IPS-20b (cell line): ENCODE measurements around the gene FARS2.

ENCODE experiments used
- H3K27ac ChIP-seq: one replicate; pipeline ENCODE4 v1.5.1; 2013; ENCODE audit warnings: low read length
- H3K27me3 ChIP-seq: 2 replicates; pipeline ENCODE4 v1.6.1; 2013; ENCODE audit warnings: mild to moderate bottlenecking, low read length, inconsistent platforms; ENCODE audit not compliant: insufficient read depth
- H3K36me3 ChIP-seq: 2 replicates; pipeline ENCODE4 v1.6.1; 2013; ENCODE audit warnings: low read depth, mild to moderate bottlenecking, inconsistent platforms, low read length, moderate library complexity; ENCODE audit not compliant: insufficient read depth
- H3K4me1 ChIP-seq: 2 replicates; pipeline ENCODE4 v1.6.1; 2013; ENCODE audit warnings: mild to moderate bottlenecking, control low read depth, inconsistent platforms, low read length, moderate library complexity; ENCODE audit not compliant: insufficient read depth
- H3K4me3 ChIP-seq: 2 replicates; pipeline ENCODE4 v1.5.1; 2013; ENCODE audit warnings: mild to moderate bottlenecking, low read length, inconsistent platforms
- H3K9ac ChIP-seq: 2 replicates; pipeline ENCODE4 v1.6.1; 2013; ENCODE audit warnings: low read depth, mild to moderate bottlenecking, inconsistent platforms, low read length, moderate library complexity
- H3K9me3 ChIP-seq: 2 replicates; pipeline ENCODE4 v1.6.1; 2013; ENCODE audit warnings: mild to moderate bottlenecking, low read depth, low read length, inconsistent platforms; ENCODE audit not compliant: insufficient read depth

Gene FARS2

GRCh38 chr6:5745081-5745480, 483.8 kb downstream of the FARS2 start:
- Histone ChIP-seq H3K9me3 (no peaks in the 10 kb centered on the region), H3K27me3 (no peaks in the 10 kb centered on the region), H3K4me1 (no peaks in the 10 kb centered on the region), H3K36me3 (no peaks in the 10 kb centered on the region), H3K27ac (no peak overlapping the region), H3K9ac (no peak overlapping the region), H3K4me3 (no peak overlapping the region)

GRCh38 chr6:5746053-5746758, 484.9 kb downstream of the FARS2 start:
- Histone ChIP-seq H3K27ac (no peak overlapping the region), H3K27me3 (no peaks in the 10 kb centered on the region), H3K4me1 (no peaks in the 10 kb centered on the region), H3K36me3 (no peaks in the 10 kb centered on the region), H3K9ac (no peak overlapping the region), H3K4me3 (no peak overlapping the region), H3K9me3 (no peaks in the 10 kb centered on the region)

GRCh38 chr6:5746759-5747130, 485.4 kb downstream of the FARS2 start:
- H3K36me3 ChIP-seq, result no peaks in the 10 kb centered on the region
- peaks cover under 1% of the 10 kb centered on the region; the same call in 1 of the 2 replicates for H3K4me1 ChIP-seq
- H3K27ac ChIP-seq, result no peak overlapping the region
- H3K4me3 ChIP-seq, result no peak overlapping the region
- H3K27me3 ChIP-seq, result no peaks in the 10 kb centered on the region
- H3K9ac ChIP-seq, result no peak overlapping the region
- no peaks in the 10 kb centered on the region for H3K9me3 ChIP-seq

GRCh38 chr6:5747379-5747778, 486.1 kb downstream of the FARS2 start:
- peaks cover 4% of the 10 kb centered on the region; the same call in 1 of the 2 replicates for H3K4me1 ChIP-seq
- H3K9ac ChIP-seq, result no peak overlapping the region
- no peak overlapping the region for H3K4me3 ChIP-seq
- no peaks in the 10 kb centered on the region for H3K27me3 ChIP-seq
- no peaks in the 10 kb centered on the region for H3K36me3 ChIP-seq
- H3K9me3 ChIP-seq, result no peaks in the 10 kb centered on the region
- H3K27ac ChIP-seq, result no peak overlapping the region

GRCh38 chr6:5749016-5749650, 487.8 kb downstream of the FARS2 start:
- peaks cover 5% of the 10 kb centered on the region for H3K9me3 ChIP-seq
- no peak overlapping the region for H3K4me3 ChIP-seq
- H3K4me1 ChIP-seq, result peaks cover 4% of the 10 kb centered on the region; the same call in 1 of the 2 replicates
- no peaks in the 10 kb centered on the region for H3K27me3 ChIP-seq
- H3K9ac ChIP-seq, result no peak overlapping the region
- H3K27ac ChIP-seq, result no peak overlapping the region
- H3K36me3 ChIP-seq, result no peaks in the 10 kb centered on the region

- Histone ChIP-seq H3K27ac (no peak overlapping the region), H3K4me3 (no peak overlapping the region), H3K36me3 (no peaks in the 10 kb centered on the region), H3K27me3 (no peaks in the 10 kb centered on the region), H3K4me1 (peaks cover 4% of the 10 kb centered on the region; the same call in 1 of the 2 replicates), H3K9me3 (peaks cover 11% of the 10 kb centered on the region), H3K9ac (no peak overlapping the region)
Observed at GRCh38 chr6:5749651-5750215, 488.4 kb downstream of the FARS2 start.

- Histone ChIP-seq H3K27ac (no peak overlapping the region), H3K9me3 (peaks cover 20% of the 10 kb centered on the region), H3K27me3 (no peaks in the 10 kb centered on the region), H3K9ac (no peak overlapping the region), H3K4me3 (no peak overlapping the region), H3K4me1 (peaks cover 4% of the 10 kb centered on the region; the same call in 1 of the 2 replicates), H3K36me3 (no peaks in the 10 kb centered on the region)
Observed at GRCh38 chr6:5751525-5752390, 490.4 kb downstream of the FARS2 start.

- H3K27ac ChIP-seq, result no peak overlapping the region
- no peaks in the 10 kb centered on the region for H3K27me3 ChIP-seq
- H3K4me3 ChIP-seq, result no peak overlapping the region
- peaks cover 4% of the 10 kb centered on the region; the same call in 1 of the 2 replicates for H3K4me1 ChIP-seq
- H3K9me3 ChIP-seq, result peaks cover 20% of the 10 kb centered on the region
- no peaks in the 10 kb centered on the region for H3K36me3 ChIP-seq
- H3K9ac ChIP-seq, result no peak overlapping the region
Observed at GRCh38 chr6:5752391-5752680, 491.0 kb downstream of the FARS2 start.

GRCh38 chr6:5753209-5753608, 491.9 kb downstream of the FARS2 start:
- Histone ChIP-seq H3K27ac (no peak overlapping the region), H3K9me3 (peaks cover 20% of the 10 kb centered on the region), H3K9ac (no peak overlapping the region), H3K4me3 (no peak overlapping the region), H3K27me3 (no peaks in the 10 kb centered on the region), H3K36me3 (no peaks in the 10 kb centered on the region), H3K4me1 (peaks cover 4% of the 10 kb centered on the region; the same call in 1 of the 2 replicates)

GRCh38 chr6:5754904-5755303, 493.6 kb downstream of the FARS2 start:
- H3K9me3 ChIP-seq, result peaks cover 20% of the 10 kb centered on the region
- peaks cover 4% of the 10 kb centered on the region; the same call in 1 of the 2 replicates for H3K4me1 ChIP-seq
- H3K27me3 ChIP-seq, result no peaks in the 10 kb centered on the region
- H3K9ac ChIP-seq, result no peak overlapping the region
- H3K4me3 ChIP-seq, result no peak overlapping the region
- H3K27ac ChIP-seq, result no peak overlapping the region
- no peaks in the 10 kb centered on the region for H3K36me3 ChIP-seq

- Histone ChIP-seq H3K4me3 (no peak overlapping the region), H3K9me3 (peaks cover 11% of the 10 kb centered on the region; the same call in 1 of the 2 replicates), H3K27ac (no peak overlapping the region), H3K27me3 (no peaks in the 10 kb centered on the region), H3K36me3 (no peaks in the 10 kb centered on the region), H3K9ac (no peak overlapping the region), H3K4me1 (no peaks in the 10 kb centered on the region)
Observed at GRCh38 chr6:5759571-5759970, 498.3 kb downstream of the FARS2 start.
